Testis (tissue), 3 donors: ENCODE results near the gene CAVIN2. TPM values are rescaled to one million over a fixed set of nuclear protein-coding genes. Genes with fewer than 3 reads are reported as not detected.

Source experiments
- DNase-seq: peaks from one replicate; pipeline ENCODE4 v3.0.0-alpha.2; 2019
- H3K27ac ChIP-seq, 2 donors: fragments of 200-600 bp; sonication (generic); one replicate each; pipeline ENCODE4 v1.5.1; 2019
- H3K27me3 ChIP-seq: fragments of 200-600 bp; sonication (generic); one replicate; pipeline ENCODE4 v1.5.1; 2019
- H3K36me3 ChIP-seq: fragments of 200-600 bp; sonication (generic); one replicate; pipeline ENCODE4 v1.5.1; 2017; ENCODE audit warnings: low read depth; ENCODE audit errors: missing control alignments
- H3K4me1 ChIP-seq: fragments of 200-600 bp; sonication (generic); one replicate; pipeline ENCODE4 v1.5.1; 2019
- H3K4me3 ChIP-seq, 2 donors: fragments of 200-600 bp; sonication (generic); one replicate each; pipeline ENCODE4 v1.5.1; 2017 to 2019
- H3K9me3 ChIP-seq: fragments of 200-600 bp; sonication (generic); one replicate; pipeline ENCODE4 v1.5.1; 2017
- CTCF ChIP-seq, 3 experiments: fragments of 450-650 bp in 2 of 3; fragments of 200-600 bp in 1 of 3; sonication (generic) in 1 of 3; IDR thresholded peaks; one replicate each; pipeline ENCODE4 v1.5.1; 2016 to 2019; ENCODE audit warnings: antibody characterized with exemption in 3 of 3, mild to moderate bottlenecking in 2 of 3, moderate library complexity in 1 of 3
- POLR2A ChIP-seq: fragments of 450-650 bp; IDR thresholded peaks from one replicate; pipeline ENCODE4 v1.6.1; 2017; ENCODE audit warnings: antibody characterized with exemption, mild to moderate bottlenecking, moderate library complexity
- WGBS, 2 donors: methylation state at CpG; one replicate each; pipeline ENCODE4 v1.1.5; 2018; 5-methylcytosine and 5-hydroxymethylcytosine counted together
- intact Hi-C: fragments of 100-400 bp; cut with DNase I; formaldehyde crosslinking; loops from one replicate; pipeline ENCODE4 v1.15.1; 2023; ENCODE audit warnings: low total_unique reads
- polyA plus RNA-seq: library from polyadenylated mRNA; stranded (reverse); fragments of 350-450 nt; fragmentation: Illumina TruSeq; extraction: RNeasy Lipid Tissue Mini Kit (QIAGEN cat#74804); gene quantifications from one replicate; pipeline ENCODE4 v1.2.3, GENCODE V29; 2014; ENCODE audit warnings: low read depth, low replicate concordance; ENCODE audit not compliant: insufficient read depth
- total RNA-seq, 2 donors: library from RNA; depleted of rRNA; stranded (reverse); fragments of >200 nt; gene quantifications; one replicate each; pipeline ENCODE4 v1.2.3, GENCODE V29; 2016

CAVIN2 gene
- total and polyA plus RNA-seq, 3 donors from 2014 or later, result 3.3 to 5.1 (median 4.1) TPM

- H3K9me3 ChIP-seq, result no peaks in the 10 kb centered on the region
- no peaks in the 10 kb centered on the region for H3K36me3 ChIP-seq
- 83 to 85% methylated on average over 2 of the region's 2 CpGs for WGBS, 2 donors
- H3K4me1 ChIP-seq, result no peaks in the 10 kb centered on the region
- H3K4me3 ChIP-seq, result no peak overlapping the region
- TF ChIP-seq POLR2A (no peak), CTCF (IDR thresholded peaks at IDR 0.05) (no peak)
- no peak for DNase-seq
- intact Hi-C loops, result no loop called here
- no peak overlapping the region for H3K27ac ChIP-seq
- no peaks in the 10 kb centered on the region for H3K27me3 ChIP-seq
These were observed 29.0 kb upstream of the CAVIN2 start for GRCh38 chr2:191875859-191876258.

- H3K4me3 ChIP-seq, result no peak overlapping the region
- H3K27me3 ChIP-seq, result no peaks in the 10 kb centered on the region
- DNase-seq, result no peak
- H3K27ac ChIP-seq, result no peak overlapping the region
- no peaks in the 10 kb centered on the region for H3K9me3 ChIP-seq
- no peaks in the 10 kb centered on the region for H3K36me3 ChIP-seq
- H3K4me1 ChIP-seq, result peaks cover 17% of the 10 kb centered on the region
- intact Hi-C loops, result no loop called here
- no peak for TF ChIP-seq POLR2A
- no peak for TF ChIP-seq CTCF (IDR thresholded peaks at IDR 0.05)
These were observed 23.9 kb upstream of the CAVIN2 start for GRCh38 chr2:191870744-191871143.

GRCh38 chr2:191869781-191870180 lies 22.9 kb upstream of the CAVIN2 start:
- TF ChIP-seq CTCF (IDR thresholded peaks at IDR 0.05), result no peak
- no peak for TF ChIP-seq POLR2A
- no peak for DNase-seq
- no peak overlapping the region for H3K4me3 ChIP-seq
- H3K4me1 ChIP-seq, result peaks cover 17% of the 10 kb centered on the region
- H3K36me3 ChIP-seq, result no peaks in the 10 kb centered on the region
- intact Hi-C loops, result no loop called here
- H3K9me3 ChIP-seq, result no peaks in the 10 kb centered on the region
- H3K27me3 ChIP-seq, result no peaks in the 10 kb centered on the region
- H3K27ac ChIP-seq, result no peak overlapping the region
- 83 to 90% methylated on average over 4 of the region's 4 CpGs for WGBS, 2 donors

GRCh38 chr2:191869178-191869577 lies 22.3 kb upstream of the CAVIN2 start:
- H3K36me3 ChIP-seq, result no peaks in the 10 kb centered on the region
- no peaks in the 10 kb centered on the region for H3K9me3 ChIP-seq
- H3K27me3 ChIP-seq, result no peaks in the 10 kb centered on the region
- DNase-seq, result peak; percentile 59
- H3K27ac ChIP-seq, result no peak overlapping the region
- WGBS, 2 donors, result 74 to 78% methylated on average over 6 of the region's 6 CpGs
- TF ChIP-seq CTCF (IDR thresholded peaks at IDR 0.05) (no peak), POLR2A (no peak)
- no peak overlapping the region for H3K4me3 ChIP-seq
- peaks cover 17% of the 10 kb centered on the region for H3K4me1 ChIP-seq
- intact Hi-C loops, result no loop called here

DNA sequence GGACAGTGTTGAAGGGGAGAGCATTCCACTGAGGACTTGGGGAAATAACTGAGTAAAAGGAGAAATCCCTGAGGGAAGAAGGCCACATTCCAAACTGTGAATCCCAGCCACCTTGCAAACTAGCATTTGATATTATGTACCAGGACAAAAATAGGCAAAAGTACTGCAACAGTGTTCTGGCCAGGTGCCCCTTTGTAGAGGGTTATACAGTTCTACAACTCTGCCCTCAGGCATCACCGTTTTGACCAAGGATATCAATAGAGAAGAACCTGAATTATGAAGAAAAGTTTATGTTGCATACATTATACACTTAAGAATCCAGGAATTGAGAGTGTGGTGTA lies 20.6 kb upstream of the CAVIN2 start:
- WGBS, 2 donors, result 56 to 68% methylated on average over 1 of the region's 1 CpG
- no peak for DNase-seq
- no peak for TF ChIP-seq POLR2A
- TF ChIP-seq CTCF (IDR thresholded peaks at IDR 0.05), result no peak
- intact Hi-C loops, result no loop called here
- Histone ChIP-seq H3K4me1 (peaks cover 24% of the 10 kb centered on the region), H3K27ac (peak overlapping the region in 1 of 2 donors; percentile 59), H3K4me3 (no peak overlapping the region), H3K36me3 (no peaks in the 10 kb centered on the region), H3K27me3 (no peaks in the 10 kb centered on the region), H3K9me3 (no peaks in the 10 kb centered on the region)
